ENCODE data around the gene NXT1.
"Not testable (repeated sequence)": the region's sequence is repeated elsewhere in the genome, so short reads cannot be mapped to it uniquely, and the experiment has no call there.

The NXT1 gene

DNA sequence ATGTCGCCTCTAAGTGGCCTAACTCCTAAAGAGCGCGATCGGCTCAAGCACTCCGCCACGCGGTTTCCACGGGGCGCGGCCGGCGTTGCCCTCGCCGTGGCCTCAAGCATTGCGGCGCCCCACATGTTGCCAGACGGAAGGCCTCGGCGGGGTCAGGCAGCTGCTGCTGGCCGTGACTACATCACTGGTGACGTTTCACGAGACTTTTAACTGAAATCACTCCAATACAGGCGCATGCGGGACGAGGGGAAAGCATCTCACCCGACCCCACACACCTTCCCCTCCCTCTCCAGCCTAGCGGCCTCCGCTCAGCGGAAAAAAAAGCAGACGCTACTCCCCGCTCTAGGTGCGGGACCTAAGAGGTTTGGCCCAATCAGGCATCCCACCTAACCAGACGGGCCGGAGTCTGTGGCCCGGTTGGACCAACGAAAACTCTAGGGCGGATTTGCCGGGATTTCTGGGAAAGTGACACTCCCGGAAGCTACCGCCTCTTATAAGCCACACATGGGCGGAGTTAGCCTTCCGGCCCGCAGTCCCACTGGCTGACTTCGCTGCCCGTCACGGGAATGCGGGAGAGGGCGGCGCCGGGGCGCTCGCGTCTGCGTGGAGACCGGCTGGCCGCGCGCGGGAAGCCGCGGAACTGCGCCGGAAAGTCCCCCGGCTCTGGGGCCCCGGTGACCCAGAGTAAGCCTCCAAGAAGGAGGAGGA is at the start of gene NXT1:
Gene NXT1, plus strand, starts transcription at position 596 of the 708 bp plus-strand sequence. CDS start 3,251 bp downstream, outside the sequence.
- DNase-seq, result peak; percentile 98

DNA sequence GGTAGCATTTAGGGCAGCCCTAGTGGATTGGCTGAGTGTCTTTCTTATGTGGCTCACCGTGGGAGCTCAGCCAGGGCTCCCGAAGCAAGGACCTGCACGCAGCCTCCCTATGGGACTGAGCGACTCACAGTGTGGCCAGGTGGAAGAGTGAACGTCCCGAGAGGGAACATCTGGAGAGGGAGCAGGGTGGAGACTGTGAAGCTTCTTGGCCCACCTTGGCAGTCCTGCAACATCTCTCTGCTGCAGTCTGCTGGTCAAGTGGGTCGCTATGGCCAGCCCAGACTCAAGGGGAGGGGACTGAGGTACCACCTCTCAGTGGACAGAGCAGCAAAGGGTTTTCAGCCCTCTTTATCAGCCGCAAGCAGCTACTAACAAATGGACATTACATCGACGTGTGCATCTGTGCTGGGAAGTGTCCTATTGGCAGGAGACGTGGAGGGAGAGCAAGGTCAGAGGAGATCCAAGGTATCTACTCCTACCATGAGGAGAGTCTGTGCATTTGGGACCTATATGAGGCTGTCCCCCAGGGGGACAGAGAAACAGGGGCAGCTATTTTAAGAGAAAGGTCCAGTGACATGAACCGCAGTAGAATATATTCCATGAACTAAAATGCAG is 49.0 kb upstream of the NXT1 start:
- DNase-seq, result no peak

DNA sequence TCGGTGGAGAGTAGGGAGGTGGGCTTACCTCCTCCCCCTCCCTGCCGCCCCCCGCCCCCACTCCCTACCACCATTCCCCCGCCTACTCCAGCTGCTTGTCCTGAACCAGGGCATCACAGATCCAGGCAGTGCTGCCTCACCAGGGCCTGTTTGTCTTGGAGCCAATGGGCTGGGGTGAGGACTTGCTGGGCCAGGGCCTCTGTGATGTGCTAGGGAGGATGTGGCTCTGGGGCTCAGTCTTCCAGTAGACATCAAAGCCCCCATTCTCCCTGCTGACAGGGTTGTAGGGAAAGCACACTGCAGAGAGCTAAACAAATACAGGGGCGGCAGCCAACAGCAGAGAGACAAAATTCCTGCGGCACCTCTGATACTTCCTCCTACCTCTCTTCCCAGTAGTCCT is 48.2 kb upstream of the NXT1 start:
- DNase-seq, result no peak

DNA sequence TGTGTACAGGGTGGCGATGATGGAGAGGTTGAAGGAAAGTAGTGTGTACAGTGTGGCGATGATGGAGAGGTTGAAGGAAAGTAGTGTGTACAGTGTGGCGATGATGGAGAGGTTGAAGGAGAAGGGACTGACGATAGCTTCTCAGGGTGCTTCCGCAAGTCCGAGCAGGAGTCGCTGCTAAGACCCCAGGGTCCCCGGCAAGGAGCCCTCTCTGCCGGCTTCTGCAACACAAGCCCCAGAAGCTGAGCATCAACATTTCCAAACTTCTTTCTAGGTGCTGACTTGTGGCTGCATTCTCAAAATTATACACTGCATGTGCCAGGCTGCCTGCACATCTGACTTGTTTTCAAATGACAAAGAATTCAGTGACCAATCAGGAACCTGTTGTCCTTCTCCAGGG is 47.8 kb upstream of the NXT1 start:
- DNase-seq, result no peak

DNA sequence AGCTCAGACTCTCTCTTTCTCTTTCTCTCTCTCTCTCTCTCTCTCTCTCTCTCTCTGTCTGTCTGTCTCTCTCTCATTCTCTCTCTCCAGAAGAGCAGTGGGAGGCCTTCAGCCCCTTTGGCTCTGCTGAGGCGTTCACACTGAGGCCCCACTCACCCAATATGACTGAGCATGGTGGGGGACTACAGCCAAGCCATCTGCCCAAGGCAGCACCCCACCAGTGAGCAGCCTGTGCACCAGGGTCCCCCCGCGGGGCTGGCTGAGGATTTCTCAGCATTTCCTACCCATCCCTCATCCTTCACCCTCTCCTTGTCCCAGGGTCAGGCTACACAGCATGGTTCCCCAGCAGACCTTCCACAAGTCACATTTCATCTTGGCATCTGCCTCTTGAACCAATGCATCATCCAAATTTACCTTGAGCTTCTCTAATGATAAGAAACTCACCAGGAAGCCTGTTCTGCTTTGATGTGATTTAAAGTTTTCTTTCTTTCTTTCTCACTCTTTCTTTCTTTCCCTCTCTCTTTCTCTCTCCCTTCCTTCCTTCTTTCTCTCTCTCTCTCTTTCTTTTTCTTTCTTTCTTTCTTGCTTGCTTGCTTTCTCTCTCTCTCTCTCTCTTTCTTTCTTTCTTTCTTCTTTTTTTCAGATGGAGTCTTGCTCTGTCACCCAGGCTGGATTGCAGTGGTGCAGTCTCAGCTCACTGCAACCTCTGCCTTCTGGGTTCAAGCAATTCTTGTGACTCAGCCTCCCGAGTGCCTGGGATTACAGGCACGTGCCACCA is 47.1 kb upstream of the NXT1 start:
- no peak for DNase-seq

DNA sequence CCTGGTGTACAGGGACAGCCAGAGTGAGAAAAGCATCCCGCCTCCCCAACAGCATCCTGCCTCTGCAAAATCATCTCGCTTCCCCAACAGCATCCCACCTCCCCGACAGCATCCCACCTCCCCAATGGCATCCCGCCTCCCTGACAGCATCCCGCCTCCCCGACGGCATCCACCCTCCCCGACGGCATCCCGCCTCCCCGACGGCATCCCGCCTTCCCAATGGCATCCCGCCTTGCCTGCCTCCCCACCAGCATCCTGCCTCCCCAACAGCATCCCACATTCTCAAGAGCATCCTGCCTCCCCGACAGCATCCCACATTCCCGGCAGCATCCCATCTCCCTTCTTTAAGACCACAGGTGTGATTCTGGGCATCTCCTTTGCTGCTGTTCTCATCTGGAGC is 46.0 kb upstream of the NXT1 start:
- DNase-seq, result no peak

DNA sequence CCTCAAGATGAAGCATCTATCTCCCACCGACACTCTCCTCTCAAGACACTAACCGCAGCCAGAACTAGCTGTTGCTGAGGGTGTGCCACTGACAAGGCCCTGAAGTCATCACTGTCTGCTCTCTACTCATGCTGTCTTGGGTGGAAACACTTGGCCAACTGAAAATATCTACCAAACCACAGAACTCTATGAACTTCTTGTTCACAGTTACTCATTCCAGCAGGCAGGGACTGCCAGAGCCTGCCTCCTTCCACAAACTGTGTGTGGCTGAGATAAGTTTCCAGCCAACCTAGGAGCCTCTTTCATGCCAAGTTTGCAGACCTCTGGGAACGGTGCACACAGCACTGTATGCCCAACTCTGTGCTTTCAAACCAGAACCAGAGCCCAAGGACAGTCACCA is 45.5 kb upstream of the NXT1 start:
- DNase-seq, result no peak

DNA sequence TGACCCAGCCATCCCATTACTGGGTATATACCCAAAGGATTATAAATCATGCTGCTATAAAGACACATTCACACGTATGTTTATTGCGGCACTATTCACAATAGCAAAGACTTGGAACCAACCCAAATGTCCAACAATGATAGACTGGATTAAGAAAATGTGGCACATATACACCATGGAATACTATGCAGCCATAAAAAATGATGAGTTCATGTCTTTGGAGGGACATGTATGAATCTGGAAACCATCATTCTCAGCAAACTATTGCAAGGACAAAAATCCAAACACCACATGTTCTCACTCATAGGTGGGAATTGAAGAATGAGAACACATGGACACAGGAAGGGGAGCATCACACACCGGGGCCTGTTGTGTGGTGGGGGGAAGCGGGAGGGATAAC is 43.2 kb upstream of the NXT1 start:
- DNase-seq, result not testable (repeated sequence)

DNA sequence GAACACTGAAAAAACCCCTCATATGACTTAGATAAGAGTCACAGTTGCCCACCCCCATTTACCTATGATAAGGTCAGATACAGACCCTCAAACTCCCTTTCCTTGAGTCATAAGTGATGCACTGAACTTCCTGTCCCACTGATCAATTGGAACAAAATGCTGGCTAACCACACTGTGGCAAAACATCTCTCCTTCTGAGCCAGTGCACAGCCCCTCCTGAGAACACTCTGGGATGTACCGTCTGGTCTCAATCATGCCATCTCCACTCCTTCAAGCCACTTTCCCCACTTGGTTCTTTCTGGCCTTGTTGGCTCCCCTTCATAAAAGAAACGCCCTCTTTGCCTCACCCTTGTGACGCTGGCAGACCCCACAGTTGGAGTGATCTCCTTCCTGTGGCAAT is 42.6 kb upstream of the NXT1 start:
- DNase-seq, result no peak

DNA sequence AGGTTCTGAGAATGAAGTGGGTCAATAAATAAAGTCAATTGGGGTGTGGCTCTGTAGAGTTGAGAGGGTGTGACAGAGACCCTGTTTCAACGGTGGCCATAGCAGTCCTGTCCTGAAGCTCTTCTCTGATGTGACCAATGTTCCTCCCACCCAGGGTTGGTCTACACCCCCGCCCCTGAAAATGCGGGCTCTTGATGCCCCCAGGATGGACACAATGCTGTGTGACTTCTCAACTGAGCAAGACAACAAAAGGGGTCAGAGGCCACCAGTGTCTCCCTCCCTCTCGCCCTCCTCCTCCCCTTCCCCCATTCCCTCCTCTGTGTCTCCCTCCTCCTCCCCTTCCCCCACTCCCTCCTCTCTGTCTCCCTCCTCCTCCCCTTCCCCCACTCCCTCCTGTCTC is 41.7 kb upstream of the NXT1 start:
- no peak for DNase-seq

DNA sequence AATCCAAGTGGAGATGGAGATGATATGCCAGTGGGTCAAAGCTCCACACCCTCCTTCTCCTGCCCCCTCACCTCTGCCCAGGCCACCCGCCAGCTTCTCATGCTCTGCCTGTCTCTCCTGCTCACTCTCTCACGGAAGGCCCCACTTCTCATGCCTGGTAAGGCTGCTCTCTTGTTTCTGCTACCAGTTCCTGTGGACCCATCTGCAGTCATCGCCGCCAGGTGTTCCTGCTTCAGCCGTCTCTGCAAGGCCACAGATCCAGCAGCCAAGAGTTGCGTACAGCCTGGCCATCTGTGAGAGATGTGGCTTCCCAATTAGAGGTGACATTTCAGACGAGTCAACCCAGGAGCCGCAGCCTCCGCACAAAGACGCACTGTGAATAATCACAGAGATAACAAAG is 40.8 kb upstream of the NXT1 start:
- DNase-seq, result no peak

DNA sequence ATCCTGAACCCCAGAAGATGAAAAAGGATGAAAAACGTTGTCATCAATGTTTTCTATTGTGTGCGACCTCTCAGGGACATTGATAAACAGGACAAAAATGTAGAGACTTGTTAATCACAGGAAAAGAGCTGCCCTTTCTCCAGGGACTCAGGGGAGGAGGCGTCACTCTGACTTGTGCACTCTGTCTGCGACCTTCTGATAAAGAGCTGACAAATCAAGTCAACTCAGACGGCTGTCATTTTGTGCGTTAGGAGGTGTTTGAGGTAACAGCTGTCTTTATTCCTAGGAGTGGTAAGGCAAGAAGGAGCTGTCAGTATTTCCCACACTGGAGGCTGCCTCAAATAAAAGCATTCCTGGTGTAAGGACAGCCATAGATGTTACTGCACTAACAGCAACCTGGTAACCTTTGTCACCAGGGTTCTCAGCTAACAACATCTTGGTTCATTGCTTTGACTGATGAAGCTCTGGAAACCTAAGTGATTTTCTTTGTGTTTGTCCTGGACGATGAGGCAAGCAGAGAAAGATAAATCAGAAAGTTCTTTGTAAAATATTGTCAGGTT is 38.6 kb upstream of the NXT1 start:
- DNase-seq, result no peak

DNA sequence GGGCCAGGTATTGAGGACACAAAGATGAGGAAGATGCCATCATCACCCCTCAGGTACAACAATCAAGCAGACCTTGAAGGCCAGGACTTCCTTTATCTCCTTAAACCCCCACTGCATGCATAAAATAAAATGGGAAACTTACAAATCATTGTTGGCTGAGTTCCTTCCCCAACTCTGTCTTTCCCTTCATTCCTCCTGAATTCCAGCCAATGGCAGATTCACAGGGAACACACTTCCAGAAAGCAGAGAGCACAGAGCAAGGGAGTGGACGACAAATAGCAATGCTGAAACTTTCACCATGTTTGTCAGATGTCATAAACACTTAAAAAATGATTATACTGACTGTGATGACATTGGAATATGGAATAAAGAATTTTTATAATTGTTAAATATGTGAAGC is 37.3 kb upstream of the NXT1 start:
- DNase-seq, result no peak

DNA sequence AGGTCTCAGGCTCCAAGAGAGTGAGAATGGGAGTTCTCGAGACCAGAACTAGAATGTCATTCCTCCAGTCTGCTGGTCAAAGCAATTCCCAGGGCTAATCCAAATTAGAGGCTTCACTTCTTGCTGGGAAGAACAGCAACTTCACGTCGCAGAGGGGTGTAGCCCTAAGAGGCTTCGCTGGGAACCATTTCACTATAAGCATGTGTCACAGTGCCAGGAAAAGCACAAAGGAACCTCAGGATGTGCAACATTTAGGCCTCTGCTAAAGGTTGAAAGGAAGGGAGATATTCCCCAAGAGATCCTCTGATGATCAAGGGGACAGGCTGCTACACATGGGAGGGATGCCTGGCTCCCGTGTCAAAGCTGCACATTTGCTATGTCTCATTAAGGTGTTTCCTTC is 35.9 kb upstream of the NXT1 start:
- no peak for DNase-seq

DNA sequence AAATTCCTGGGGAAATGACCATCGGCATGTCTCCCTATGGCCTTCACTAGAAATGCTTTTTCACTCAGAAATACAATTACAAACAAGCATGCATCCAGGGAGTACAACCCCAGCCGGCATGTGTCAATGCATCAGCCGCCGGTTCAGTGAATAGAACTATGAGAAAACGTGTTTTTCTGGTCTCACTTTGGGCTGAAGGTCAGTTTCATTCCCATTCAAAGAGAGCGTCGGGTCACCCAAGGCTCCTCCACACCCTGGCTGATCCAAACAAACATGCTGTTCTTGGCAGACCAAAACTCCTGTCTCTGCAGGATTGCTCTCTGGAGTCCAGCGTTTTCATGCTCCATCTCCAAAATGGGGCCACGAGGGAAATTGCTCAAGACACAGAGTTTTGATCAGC is 35.5 kb upstream of the NXT1 start:
- no peak for DNase-seq

DNA sequence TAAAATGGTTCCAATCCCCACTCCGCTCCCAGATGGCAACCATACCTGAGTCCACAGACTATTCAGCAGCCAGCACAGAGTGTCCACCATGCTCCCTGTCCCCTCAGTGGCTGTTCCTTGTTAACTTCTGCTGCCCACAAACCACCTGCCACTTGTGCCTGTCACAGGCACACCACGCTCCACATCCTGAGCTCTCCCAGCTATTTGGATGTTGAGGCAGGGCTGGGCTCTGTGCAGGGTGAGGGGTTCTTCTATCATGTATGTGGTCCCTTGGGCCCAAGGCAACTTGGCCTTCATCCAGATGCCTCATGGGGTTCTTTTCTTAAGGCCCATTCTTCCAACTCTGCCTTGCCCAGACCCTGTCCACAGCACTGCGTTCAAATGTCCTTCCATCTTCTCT is 34.0 kb upstream of the NXT1 start:
- no peak for DNase-seq

DNA sequence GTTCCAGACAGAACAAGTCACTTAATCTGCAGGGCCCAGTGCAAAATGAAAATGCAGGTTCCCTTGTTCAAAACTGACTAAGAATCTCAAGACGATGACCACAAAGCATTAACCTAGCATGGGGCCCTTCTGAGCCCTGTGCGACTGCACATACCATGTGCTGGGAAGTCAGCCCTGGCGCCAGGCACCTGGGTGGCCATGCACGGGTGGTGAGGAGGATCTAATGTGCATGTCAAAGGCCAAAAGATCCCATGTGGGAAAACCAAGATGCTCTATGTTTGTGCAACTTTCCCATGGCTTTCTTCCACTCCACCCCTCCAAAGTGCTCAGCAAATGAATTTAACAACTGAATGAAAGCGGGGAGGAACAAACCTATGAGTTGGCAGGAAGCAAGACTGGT is 33.5 kb upstream of the NXT1 start:
- DNase-seq, result no peak

DNA sequence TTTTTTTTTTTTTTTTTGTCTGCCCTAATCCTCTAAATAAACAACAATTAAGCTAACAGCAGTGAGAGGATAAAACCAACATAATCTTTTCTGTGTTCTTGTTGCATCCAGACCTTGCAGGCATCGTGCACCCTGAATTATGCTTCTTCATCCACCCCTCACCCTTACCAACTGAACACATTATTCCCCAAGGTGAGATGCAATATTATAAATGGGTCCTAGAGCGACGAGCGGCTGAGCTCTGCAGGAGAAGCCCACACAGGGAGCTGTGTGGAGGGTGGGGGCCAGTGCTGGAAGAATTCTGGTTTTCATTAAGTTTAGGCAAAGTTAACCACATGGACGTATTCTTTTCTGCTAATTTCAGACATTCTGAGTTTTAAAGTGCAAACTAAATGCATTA is 32.2 kb upstream of the NXT1 start:
- no peak for DNase-seq

DNA sequence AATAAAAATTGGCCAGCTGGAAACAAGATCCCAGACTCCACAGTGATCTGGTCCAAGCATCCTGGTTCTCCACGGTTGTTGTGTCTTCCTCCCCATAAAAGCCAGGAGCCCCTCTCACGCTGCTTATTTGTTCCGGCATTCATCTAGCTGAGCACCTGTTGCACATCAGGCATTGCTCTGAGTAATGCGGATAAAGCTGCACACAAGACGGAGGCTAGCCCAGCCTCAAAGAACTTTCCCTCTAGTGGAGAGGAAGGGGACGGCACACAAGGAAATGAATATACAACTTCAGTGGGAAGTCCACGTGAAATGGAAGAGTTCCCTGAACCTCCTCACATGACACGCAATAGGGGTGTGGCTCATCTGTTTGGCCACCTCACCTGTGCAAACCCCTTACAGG is 30.3 kb upstream of the NXT1 start:
- DNase-seq, result no peak

DNA sequence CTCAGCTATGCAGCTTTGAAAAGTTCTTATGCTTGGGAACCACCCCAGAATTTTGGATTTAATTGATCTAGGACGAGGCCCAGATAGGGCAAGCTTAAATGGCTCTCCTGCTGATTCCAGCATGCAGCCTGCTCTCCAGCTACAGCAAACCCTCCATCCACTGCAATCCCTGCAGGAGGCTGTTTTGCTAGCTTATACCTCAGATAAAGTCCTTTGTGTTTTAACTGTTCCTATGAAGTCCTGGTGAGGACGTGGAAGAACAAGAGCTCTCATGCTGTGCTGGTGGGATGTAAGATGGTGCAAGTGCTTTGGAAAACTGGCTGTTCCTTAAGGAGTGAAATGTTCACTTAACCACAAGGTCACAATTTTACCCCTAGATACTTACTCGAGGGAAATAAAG is 25.5 kb upstream of the NXT1 start:
- no peak for DNase-seq

DNA sequence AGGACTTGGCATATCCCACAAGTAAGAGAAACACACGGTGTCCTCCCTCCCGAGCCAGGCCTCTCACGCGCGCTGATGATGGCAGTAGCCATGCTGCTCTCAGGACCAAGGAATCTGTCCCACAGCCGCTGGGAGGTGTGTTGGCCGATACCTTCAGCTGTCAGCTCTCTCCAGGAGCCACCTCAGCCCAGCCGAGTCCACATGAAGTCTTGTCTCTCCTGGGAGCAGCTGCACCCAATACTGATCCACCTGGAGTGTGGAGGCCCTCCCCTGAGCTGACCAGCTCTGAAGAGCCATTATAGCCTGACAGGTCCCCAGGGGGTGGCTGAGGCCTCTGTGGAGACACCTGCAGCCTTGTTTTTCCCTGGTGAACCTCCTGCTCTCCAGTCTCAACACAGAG is 23.8 kb upstream of the NXT1 start:
- DNase-seq, result no peak

DNA sequence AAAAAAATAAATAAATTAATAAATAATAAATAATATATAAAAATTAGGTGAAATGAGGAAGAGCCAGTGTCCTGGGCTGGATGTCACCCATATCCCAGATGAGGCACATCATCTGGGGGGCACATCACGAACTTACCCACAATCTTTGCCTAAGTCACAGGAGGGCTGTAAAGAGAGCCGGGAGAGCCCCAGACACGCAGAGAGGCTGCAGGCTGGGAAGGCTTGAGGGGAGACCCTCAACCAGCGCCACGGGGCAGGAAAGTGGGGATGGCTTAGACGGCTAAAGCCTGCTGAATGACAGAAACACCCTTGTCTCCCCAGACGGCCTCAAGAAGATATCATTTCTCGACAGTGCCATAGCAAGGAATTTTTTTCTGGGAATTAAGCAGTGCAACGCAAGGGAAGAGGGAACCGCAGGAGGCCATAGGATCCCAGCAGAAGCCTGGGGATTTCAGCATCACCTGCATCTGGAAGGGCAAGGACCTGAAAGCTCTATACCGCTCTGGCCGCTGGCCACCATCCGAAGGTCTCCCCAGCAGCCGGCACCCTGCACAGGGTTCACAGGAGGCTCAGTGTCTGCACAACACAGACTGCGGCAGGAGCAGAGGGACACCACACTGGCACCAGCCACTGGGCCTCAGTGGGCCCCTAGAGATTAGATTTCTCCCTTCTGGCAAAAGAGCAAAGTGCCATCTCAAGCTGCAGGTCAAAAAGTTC is 22.8 kb upstream of the NXT1 start:
- no peak for DNase-seq

Data from right hindlimb (tissue), 1 donor.